IMR-90 (cell line): Measurements from ENCODE around the gene CALR.

ENCODE experiments used
- BHLHE40 ChIP-seq: fragments of 150-350 bp; IDR thresholded peaks from 2 replicates; pipeline ENCODE4 v1.6.1; 2016; ENCODE audit warnings: mild to moderate bottlenecking, low read depth, low read length
- CEBPB ChIP-seq: IDR thresholded peaks from 2 replicates; pipeline ENCODE4 v1.6.1; 2012; ENCODE audit warnings: low read depth, low read length, improper control_type of control experiment
- CHD1 ChIP-seq: IDR thresholded peaks from 2 replicates; pipeline ENCODE4 v1.6.1; 2012; ENCODE audit warnings: low read depth, low read length, improper control_type of control experiment
- FOS ChIP-seq: fragments of 150-350 bp; IDR thresholded peaks from 2 replicates; pipeline ENCODE4 v1.6.1; 2016; ENCODE audit warnings: low read depth, low read length
- MXI1 ChIP-seq: IDR thresholded peaks from 2 replicates; pipeline ENCODE4 v1.6.1; 2012; ENCODE audit warnings: low read depth, mild to moderate bottlenecking, low read length, moderate library complexity, borderline replicate concordance
- POLR2A ChIP-seq: IDR thresholded peaks from 2 replicates; pipeline ENCODE4 v1.6.1; 2012; ENCODE audit warnings: mild to moderate bottlenecking, low read depth, low read length
- RAD21 ChIP-seq: IDR thresholded peaks from 2 replicates; pipeline ENCODE4 v1.6.1; 2012; ENCODE audit warnings: low read length, improper control_type of control experiment
- RCOR1 ChIP-seq: IDR thresholded peaks from 2 replicates; pipeline ENCODE4 v1.6.1; 2012; ENCODE audit warnings: mild to moderate bottlenecking, low read length, improper control_type of control experiment; ENCODE audit not compliant: insufficient replicate concordance
- SMC3 ChIP-seq: fragments of 150-350 bp; IDR thresholded peaks from 2 replicates; pipeline ENCODE4 v1.6.1; 2016; ENCODE audit warnings: low read depth, mild to moderate bottlenecking, antibody characterized with exemption, low read length, moderate library complexity
- USF2 ChIP-seq: fragments of 150-350 bp; IDR thresholded peaks from 2 replicates; pipeline ENCODE4 v1.6.1; 2017; ENCODE audit warnings: mild to moderate bottlenecking, antibody characterized with exemption, low read length, low read depth
- TF ChIP-seq, protein P1 (sequence below): conservative IDR thresholded peaks from 2 replicates; pipeline ENCODE4 v1.5.1; 2012; ENCODE audit warnings: mild to moderate bottlenecking, low read depth, low read length, improper control_type of control experiment

DNA sequence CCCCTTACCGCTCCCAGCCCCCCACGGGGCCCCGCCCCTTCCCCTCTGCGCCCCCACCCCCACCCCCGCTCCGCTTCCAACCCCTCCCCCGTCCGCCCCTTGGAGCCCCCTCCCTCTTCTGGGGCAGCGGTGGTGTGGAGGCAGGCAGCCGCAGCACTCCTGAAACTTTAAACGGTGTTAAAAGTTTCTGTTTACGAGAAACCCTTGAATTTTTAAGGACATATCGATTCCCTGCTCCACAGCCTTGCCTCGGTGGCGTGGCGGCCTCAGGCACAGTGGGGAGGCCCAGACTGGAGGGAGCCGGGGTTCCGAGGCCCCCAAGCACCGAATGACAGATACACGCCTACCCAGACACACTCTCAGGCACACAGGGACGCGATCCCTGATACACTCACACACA is 52.0 kb downstream of the CALR start:
- TF ChIP-seq POLR2A, result no peak
- TF ChIP-seq FOS, result no peak
- no peak for TF ChIP-seq BHLHE40
- TF ChIP-seq, protein P1, sequence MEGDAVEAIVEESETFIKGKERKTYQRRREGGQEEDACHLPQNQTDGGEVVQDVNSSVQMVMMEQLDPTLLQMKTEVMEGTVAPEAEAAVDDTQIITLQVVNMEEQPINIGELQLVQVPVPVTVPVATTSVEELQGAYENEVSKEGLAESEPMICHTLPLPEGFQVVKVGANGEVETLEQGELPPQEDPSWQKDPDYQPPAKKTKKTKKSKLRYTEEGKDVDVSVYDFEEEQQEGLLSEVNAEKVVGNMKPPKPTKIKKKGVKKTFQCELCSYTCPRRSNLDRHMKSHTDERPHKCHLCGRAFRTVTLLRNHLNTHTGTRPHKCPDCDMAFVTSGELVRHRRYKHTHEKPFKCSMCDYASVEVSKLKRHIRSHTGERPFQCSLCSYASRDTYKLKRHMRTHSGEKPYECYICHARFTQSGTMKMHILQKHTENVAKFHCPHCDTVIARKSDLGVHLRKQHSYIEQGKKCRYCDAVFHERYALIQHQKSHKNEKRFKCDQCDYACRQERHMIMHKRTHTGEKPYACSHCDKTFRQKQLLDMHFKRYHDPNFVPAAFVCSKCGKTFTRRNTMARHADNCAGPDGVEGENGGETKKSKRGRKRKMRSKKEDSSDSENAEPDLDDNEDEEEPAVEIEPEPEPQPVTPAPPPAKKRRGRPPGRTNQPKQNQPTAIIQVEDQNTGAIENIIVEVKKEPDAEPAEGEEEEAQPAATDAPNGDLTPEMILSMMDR, result no peak
- TF ChIP-seq RCOR1, result no peak
- TF ChIP-seq USF2, result no peak
- no peak for TF ChIP-seq RAD21
- no peak for TF ChIP-seq SMC3
- no peak for TF ChIP-seq CEBPB
- TF ChIP-seq CHD1, result no peak
- TF ChIP-seq MXI1, result no peak
